HG03025 (cell line): ENCODE data around the gene SDK2.
"Not testable (repeated sequence)": the region's sequence is repeated elsewhere in the genome, so short reads cannot be mapped to it uniquely, and the experiment has no call there.

Experiments used
- ATAC-seq: cut with Tn5 transposase; IDR thresholded peaks from one replicate; pipeline ENCODE4 v1.9.1; 2021; ENCODE audit warnings: mild to moderate bottlenecking, moderate library complexity; ENCODE audit not compliant: unreplicated experiment, low FRiP score

The SDK2 gene

DNA sequence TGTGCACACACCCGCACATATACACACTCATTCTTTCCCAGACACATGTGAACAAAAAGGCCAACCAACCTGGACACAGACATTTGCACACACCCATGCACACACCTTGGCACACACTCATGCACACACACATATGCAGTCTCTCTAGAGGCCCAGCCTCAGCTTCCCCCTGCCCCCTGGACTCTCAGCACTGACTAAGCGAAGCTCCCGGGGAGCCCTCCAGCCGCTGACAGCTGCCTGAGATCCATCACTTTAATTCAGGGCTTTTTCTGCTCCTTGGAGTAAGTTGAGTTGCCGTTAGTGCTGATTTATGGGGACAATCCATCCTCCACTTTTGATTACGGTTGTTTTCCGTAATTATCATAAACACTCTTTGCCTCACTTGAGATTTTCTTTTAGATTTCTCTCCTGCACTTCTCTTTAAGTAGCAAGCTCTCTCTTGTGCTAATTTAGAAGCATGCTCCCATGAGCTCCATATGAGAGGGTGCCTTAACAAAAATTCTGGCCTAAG lies 173.9 kb downstream of the SDK2 start:
- ATAC-seq = no peak

DNA sequence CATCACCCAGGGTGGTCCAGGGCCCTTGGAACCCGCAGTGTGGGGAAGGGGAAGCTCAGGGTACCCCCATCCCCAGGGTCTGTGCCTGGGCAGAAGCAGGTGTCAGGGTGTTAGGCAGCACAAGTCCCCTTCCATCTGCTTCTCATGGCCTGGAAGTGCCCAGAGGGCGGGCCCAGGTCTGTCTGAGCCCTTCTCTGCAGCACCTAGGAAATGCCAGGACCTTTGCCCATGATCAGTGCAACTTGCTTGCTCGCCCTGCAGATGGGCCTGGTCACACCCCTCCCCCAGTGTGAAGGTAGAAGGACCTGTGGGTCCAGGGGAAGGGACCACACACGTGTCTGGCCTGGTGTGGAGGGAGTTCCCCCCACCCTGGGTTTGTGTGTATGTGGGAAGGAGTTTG lies 174.9 kb downstream of the SDK2 start:
- ATAC-seq = no peak

DNA sequence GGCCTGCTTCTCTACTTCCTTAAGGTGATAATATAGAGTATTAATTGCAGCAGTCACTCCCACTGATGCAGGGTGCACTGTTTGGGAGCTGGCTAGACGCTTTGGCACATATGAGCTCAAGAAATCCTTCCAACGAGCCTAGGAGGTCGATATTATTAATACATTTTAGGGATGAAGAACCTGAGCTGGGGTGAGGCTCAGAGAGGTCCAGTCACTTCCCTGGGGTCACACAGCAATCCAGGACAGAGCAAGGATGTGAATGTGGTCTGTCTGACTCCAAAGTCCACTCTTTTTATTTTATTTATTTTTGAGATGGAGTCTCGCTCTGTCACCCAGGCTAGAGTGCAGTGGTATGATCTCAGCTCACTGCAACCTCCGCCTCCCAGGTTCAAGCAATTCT lies 176.0 kb downstream of the SDK2 start:
- no peak for ATAC-seq

DNA sequence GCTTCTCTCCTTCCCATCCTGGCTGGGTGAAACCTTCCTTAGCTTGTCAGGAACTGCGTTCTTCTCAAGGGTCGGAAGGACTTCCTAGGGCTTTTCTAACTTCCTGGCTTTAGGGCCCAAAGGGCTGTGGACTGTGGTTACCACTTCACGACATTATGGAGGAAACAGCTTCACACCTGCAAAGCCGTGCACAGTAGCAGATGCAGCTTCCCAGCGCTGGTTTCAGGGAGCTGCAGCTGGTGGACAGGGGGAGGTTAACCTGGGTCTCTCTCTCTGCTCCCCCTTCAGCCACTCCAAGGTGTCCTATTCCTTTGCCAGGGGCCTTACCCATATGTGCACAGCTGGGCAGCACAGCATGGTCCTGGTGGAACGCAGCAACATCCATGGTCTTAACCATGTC lies 176.6 kb downstream of the SDK2 start:
- ATAC-seq = no peak

DNA sequence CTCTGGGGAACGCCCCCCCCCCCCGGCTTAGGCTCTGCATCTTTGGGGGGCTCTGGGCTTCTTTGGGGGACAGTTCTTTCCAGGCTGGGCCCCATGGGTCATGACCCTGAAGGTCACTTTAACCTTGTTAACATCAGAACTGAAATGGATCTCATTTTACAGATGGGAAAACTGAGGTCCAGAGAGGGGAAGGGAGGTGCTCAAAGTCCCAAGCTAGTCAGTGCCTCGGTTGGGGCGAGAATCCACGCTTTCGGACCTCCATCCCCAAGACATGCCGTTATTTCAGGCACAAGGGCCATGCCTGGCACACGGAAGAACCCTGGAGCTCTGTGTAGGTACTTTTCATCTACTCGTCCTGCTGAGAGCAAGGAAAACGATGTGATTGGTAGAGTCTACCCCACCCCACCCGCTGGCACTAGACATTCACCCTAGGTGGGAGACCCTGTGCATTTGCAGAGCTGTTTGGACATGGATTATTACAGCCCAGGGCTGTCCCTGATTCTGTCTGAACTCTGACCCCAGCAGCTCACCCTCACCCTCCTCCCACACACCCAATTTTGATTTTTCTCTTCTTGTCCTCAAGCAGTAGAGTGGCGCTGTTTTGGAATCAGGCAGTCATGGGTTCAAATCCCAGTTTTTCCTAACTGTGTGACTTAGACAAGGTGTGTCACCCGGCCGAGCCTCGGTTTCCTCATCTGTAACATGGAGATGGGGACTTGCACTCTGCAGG lies 177.4 kb downstream of the SDK2 start:
- ATAC-seq = no peak

DNA sequence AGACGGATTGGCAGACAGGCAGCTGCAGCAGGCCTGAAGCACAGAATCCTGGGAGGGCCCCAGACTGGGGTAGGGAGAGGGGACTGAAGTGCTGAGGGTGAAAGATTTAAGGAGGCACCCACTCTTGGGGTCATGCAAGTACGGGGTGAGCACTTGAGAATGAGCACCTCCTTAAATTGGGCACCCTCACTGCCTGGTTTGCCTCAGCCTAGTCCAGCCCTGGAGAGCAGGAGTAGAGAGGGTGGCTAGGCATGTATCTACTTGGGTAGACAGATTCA lies 178.4 kb downstream of the SDK2 start:
- ATAC-seq = no peak

DNA sequence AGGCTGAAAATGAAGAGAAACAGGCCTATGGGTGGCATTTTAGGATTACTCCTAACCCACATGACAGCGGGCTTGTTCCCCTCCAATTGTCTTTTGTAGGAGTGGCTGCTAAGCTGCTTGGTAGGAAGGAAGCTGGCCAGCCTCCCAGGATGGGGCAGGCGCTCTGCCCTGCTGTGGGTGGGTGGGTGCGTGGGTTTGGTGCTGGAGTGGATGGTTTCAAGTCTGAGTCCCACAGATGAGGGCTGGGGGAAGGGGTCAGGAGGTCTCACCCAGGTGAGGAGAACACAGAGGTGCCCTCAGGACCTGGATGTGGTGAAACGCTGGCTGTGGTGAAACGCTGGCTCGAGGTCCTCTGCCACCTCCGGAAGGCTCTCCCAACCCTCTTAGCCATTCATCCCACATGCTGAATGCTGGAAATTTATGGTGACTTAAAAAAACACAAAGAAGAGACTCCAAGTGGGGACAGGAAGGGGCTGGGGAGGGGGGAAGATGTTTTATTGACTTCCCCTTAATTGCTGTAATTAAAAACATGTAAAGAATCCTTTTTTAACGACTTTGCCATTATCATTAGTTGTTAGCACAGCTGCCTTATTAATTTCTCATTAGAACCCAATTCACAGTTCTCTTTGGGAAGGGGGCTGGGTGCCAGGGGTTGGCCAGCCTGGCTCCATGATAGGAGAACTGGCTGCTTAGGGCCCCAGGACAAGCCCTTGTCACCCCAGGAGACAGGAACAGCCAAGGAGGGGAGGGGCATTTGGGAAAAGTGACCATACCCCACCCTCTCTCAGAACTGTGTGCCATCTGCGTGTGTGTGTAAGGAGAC lies 178.9 kb downstream of the SDK2 start:
- ATAC-seq = no peak

DNA sequence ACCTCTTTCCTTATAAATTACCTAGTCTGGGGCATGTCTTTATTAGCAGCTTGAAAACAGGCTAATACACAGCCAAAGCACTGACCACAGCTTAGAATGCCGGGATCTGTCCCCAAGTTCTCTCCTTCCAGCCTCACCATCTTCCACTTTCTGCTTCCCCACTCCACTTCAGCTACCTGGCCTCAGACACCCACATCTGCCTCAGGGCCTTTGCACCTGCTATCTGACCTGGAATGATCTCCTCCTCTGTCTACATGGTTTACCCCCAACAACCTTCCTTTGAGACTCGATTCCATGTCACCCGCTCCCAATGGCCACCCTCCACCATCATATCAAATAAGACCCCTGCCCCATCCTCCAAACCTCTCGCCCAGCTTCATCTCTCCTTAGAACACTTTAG lies 179.8 kb downstream of the SDK2 start:
- ATAC-seq = no peak

DNA sequence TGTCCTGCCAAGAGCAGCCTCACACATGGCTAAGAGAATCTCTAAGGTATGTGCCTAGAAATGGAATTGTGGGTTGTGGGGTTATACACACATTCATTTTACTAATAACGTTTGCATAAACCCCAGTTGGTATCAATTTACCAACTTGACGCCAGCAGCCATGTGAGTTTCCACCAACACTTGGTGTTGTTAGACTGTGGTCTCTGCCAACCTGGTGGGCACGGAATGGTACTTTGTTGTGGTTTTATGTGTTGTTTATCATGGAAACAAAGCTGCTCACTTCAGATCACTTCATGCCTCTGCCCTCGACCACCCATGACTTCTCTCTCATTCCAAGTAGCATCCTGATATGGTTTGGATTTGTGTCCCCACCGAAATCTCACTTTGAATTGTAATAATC lies 180.4 kb downstream of the SDK2 start:
- ATAC-seq = no peak

DNA sequence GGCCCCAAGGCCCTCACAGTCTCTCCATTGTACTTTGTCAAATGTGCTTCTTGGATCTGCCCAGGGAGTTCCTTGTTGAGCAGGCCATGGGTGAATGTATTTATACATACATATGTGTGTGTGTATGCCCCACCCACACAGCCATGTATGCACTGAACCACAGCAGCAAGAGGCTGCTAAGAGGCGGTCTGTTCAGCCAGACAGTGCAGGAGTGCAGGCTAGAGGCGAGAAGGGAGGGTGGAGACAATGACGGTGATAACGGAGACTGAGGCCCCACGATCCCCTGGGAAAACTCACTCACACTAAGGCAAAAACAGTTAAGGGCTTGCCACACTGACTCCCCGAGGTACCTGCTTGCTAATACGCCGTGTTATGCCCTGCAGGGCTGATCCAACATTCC lies 181.4 kb downstream of the SDK2 start:
- no peak for ATAC-seq

DNA sequence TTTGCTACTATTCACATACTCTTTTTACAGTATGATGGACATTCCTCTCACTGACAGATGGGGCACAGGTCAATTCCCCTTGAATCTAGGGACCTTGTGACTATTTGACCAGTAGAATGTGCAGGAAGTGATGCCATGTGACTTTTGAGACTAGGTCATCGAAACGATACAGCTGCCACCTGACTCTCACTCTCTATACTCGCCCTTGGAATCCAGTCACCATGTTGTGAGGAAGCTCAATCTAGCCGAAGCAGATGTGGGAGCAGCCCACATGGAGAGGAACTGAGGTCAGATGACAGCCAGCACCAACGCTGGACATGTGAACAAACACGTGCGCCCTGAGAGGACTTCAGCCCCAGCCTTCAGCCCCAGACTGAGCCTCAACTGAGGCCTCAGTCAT lies 184.3 kb downstream of the SDK2 start:
- ATAC-seq = no peak

DNA sequence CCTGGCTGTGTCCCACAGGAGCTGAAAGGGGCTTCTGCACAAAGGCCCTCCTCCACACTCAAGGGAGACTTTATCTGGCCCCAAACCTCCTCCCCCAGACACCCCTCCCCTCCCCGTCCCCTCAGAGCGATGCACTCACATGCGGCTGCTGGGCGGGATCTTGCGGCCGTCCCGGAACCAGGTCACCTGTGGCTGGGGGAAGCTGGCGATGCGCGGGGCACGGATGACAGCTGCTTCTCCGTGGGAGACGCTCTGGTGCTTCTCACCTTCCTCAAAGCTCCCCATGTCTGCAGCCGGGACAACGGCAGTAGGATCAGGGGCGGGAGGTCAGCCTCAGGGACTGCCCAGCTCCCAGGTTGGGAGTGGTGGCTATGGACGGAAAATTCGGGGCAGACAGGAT lies 188.5 kb downstream of the SDK2 start:
- no peak for ATAC-seq

DNA sequence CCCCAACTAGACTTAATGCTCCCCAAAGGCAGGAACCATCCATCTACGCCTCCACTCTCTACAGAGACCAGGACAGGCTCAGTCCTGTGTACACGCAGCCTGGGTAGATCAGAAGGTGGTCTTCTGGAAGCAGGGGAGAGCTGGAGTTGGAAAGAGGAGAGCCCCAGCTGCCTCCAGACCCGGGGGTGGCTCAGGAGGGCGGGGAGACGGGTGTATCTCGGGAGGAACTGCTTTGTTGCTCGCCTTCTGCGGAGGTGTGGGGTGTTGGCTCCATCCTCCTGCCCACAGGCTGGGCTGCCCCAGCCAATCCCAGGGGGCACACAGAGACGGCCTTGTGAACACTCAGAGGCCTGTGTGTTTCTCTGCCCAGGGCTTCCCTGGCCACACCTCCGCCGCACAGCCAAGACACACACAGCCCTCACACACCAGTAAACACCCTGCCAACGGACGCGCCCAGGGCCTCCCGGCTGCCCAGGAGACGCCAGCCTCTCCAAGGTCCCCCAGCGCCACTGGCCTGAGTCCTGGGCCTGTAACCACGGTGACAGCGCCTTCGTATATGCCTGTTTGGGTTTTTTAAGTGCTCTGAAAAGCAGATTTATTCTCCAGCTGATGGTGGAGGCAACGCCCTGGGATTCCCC lies 189.1 kb downstream of the SDK2 start:
- ATAC-seq = no peak

DNA sequence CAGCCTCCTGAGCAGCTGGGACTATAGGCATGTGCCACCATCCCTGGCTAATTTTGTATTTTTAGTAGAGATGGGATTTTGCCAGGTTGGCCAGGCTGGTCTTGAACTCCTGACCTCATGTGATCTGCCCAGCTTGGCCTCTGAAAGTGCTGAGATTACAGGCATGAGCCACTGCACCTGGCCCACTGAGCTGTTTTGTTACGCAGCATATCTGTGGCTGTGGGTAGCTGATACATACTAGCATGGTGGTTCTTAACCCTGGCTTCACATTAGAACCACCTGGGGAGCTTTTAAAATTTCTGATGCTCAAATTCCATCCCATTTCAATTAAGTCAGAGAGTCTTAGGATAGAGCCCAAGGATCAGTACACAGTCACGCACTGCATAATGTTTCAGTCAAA lies 190.8 kb downstream of the SDK2 start:
- not testable (repeated sequence) for ATAC-seq

DNA sequence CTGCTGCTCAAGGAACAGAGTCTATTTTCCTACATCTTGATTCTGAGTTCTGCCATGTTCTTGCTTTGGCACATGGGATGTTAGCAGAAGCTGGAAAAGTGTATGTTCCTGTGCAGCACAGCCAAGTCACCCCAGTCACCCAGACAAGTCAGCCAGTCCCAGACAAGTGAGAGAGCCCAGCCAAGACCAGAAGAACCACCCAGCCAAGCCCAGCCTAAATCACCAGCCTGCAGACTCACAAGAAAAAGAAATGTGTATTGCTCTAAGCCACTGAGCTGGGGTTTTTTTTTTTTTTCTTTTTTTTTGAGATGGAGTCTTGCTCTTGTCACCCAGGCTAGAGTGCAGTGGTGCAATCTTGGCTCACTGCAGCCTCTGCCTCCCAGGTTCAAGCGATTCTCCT lies 191.2 kb downstream of the SDK2 start:
- ATAC-seq = no peak

DNA sequence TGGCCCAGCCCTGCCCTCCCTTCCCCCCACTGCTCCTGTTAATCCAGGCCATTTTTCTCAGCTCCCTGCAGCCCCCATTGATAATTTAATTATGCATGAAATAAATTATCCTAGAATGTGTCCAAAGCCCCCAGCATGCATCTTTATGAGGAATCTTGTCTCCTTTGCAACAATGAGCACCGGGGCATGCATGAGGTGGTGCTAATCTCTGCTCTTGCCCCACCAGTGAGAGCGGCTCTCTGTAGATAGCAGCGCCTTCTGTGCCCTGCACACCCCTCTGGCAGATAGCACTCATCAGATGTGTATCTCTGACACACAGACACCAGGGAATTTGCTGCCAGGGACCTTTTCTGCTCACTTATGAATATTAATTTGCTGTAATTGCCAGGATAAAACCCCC lies 192.2 kb downstream of the SDK2 start:
- ATAC-seq = no peak

DNA sequence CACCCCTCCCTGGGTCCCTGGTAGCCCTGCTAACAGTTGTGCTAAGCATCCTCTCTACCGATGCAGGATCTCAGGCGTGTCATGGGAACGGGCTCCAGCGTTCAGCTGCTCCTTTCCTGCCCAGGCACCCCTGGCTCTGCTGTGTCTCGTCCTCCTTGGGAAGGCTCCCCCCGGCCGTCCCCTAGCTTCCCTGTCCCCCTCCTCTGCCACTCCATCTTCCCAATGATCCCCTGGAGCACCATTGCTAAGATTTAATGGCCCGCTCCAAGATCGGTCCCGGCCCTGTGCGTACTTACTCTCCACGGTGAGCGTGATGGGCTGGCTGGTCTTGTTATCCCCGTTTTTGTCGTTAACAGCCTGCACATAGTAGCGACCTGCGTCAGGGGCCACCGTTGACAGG lies 196.9 kb downstream of the SDK2 start:
- no peak for ATAC-seq

DNA sequence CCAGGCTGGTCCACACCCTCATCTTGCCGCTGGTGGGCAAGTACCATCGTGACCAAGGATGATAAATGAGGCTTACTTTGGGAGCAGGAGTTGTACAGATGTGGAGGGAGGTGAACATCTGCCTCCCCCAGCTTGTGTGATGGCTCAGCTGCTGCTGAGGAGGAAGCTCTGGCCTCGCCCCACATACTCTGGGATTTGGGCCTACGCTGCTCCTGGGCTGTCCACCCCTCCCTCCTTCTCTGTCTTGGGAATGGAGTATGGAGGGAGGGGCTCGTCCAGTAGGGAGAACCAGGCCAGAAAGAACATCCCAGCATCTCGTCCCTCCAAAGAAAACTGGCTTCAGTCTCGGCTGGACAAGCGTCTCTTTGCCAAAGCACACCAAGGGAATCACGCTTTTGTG lies 197.6 kb downstream of the SDK2 start:
- ATAC-seq = no peak

DNA sequence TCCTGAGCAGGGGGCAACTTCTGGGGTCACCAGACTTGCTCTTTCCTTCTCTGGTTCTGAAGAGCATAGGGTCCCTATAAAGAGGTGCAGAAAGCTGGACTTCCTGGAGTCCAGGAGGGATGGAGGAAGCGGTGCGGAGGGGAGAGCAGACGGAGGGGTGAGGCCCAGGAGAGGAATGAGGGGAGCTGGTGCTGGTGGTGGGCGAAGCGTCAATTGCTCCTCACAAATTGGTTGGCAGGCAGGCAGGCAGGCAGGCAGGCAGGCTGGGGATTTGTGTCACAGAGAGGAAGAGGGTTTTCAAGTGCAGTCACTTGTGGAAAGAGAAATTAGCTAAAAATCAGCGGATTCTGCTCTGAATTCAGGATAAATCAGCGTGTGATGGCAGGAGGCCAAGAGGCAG lies 198.8 kb downstream of the SDK2 start:
- no peak for ATAC-seq

DNA sequence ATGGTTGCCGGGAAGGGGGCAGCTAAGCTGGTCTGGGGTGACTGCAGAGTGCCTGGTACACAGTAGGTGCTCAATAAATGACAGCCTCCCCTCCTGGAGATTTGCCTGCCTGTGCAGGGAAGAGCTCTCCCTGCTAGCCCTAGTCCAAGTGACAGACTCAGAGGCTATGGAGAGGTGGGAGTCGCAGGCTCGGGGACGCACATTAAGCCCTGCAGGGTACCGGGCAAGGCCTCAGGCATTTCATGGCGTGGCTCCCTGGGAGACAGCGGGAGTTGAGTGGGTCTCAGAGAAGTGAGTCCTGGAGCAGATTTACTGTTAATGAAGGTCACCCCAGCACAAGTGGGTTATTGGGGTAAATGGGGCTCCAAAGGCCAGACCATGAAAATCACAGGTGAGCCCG lies 200.2 kb downstream of the SDK2 start:
- ATAC-seq = no peak

DNA sequence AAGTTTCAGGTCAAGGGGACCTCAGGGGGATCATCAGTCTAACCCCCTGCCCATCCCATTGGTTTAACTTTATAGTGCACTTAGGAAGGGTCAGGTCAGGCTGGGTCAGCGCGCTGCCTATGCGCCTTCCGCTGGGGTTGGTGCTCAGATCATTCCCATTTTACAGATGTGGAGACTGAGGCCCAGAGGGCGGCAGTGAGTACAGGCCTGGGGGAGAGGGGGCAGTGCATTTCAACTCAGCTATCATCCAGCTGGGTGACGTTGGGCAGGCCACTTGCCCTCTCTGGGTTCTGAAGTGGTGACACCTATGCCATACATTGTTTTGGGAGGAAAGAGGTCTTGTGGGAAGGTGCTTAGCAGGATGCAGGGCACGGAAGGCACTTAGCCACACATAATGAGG lies 204.6 kb downstream of the SDK2 start:
- ATAC-seq = no peak

DNA sequence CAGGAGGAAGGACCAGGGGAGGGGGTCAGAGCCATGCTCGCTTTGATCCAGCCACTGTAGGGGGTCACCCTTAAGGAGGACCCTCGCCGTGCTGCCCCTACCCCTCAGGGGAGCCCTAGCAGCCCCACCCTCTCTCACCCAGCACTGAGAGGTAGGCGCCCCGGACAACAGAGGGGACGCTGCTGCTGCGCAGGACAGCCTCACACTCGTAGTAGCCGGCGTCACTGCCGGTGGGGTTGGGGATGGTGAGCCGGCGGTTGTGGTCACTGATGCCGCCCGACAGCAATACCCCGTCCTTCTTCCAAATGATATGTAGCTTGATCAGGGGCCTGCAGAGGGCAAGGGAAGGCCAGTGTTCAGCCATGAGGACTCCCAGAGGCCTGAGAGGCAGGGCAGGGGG lies 206.4 kb downstream of the SDK2 start:
- no peak for ATAC-seq
